Renal cortical epithelial cell (primary cell): Measurements from ENCODE around the gene PRR15. TPM values are rescaled to one million over a fixed set of nuclear protein-coding genes. Genes with fewer than 3 reads are reported as not detected.

ENCODE experiments used
- DNase-seq: peaks from one replicate; pipeline ENCODE4 v3.0.0-alpha.2; 2011; ENCODE audit warnings: low read depth
- total RNA-seq: library from RNA; depleted of rRNA; stranded (reverse); fragments of >200 nt; gene quantifications from 2 replicates; pipeline ENCODE4 v1.2.3, GENCODE V29; 2014

Gene PRR15
- total RNA-seq, 1 donor from 2014 or later, result 11.2 TPM

DNA sequence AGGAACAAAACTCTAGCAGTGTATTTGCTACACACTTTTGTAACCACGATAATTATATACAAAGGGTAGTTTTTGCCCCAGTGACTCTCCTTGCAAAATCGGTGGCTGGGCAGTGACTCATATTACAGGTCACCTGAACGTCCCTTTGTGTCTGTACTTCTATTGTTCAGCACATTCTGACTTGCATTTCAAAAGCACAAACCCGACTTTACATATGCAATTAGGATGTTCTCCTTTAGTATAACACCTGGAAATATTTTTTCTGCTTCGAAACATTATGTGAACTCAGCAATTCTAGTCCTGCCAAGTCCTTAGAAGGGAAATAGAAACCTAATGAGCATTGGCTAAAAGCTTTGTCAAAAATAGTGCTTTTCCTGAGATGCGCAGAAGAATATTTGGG lies 6.0 kb downstream of the PRR15 start:
- peak; percentile 86 for DNase-seq

DNA sequence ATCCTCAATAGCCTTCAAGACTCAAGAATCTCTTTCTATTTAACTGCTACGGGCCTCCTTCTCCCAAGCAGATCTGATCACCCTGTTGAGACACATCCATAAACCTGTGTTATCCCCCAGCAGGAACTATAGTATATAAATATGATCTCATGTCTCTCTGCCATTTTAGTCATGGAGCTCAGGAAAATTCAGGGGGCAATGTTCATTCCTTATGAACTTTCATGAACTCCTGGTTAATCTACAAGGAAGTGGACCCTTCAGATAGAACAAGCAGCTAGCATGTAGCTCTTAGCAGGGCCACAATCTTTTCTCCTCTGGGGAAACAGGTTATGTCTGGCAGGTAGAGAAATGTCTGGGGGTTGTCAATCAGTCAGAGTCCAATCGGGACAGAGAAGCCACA lies 8.9 kb downstream of the PRR15 start:
- no peak for DNase-seq

DNA sequence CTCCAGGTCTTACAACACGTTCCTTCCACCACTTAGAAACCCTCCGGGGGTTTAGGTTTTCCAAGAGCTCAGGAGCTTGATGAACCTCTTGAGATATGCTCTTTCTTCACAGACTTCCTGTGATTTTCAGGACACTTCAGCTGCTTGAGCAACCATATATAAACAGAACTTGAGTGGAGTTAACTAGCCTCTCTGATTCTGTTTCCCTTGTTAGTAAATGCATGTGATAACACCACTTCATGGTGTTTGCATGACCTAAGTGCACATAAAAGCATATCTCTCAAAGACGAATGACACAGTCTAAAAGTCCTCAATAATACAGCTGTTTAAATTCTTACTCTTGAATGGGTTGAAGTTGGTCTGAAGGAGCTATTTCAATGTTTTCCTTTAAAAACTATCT lies 9.9 kb downstream of the PRR15 start:
- no peak for DNase-seq

DNA sequence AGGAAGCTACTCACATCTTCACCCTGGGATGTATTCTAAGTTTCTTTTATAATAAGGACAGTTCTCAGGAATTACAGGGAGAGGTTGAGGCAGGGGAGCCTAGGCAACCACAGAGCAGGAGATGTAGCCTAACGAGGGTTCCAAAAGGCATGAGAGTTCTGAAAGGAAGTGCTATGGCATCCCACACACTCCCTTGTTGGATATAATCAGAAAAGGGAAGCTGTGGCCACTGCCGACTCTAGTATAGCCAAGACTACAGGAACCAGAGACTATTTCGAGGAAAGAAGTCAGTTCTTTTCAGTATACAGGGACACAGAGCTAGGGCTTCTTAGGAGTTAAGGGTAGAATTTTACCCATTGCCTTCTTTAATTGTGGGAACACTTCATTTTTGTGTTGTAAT lies 11.0 kb downstream of the PRR15 start:
- DNase-seq, result no peak

DNA sequence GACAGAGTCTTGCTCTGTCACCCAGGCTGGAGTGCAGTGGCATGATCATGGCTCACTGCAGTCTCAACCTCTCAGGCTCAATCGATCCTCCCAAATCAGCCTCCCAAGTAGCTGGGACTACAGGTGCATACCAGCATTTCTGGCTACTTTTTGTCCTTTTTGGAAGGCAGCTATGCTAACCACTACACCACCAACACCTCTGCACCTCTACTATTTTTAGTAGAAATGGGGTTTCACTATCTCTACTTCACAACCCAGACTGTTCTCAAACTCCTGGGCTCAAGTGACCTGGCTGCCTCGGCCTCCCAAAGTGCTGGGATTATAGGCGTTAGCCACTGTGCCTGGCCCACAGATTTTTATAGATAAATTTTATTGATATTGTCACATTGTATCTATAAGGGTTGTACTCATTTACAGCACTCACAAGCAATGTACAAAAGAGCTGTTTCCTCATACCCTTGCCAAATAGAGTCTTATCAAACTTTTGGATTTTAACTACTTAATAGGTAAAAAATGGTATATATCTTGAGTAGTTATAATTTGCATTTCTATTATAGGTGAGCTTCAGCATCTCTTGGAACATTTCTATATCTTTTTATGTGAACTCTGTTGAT lies 23.7 kb downstream of the PRR15 start:
- no peak for DNase-seq

DNA sequence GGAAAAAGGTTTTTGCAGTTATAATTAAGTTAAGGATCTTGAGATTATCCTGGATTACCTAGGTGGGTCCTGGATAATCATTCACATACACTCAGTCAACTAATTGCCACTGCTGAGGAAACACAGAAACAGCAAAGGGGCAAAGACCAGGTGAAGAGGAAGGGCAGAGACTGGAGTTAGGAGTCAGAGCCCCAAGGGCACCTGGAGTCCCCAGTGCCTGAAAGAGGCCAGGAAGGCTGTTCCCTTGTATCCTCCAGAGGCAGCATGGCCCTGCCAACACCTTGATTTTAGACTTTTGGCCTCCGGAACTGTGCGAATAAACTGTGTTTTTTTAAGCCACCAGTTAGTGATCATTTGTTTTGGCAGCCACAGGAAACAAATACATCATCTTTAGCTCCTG lies 24.6 kb downstream of the PRR15 start:
- DNase-seq, result no peak

DNA sequence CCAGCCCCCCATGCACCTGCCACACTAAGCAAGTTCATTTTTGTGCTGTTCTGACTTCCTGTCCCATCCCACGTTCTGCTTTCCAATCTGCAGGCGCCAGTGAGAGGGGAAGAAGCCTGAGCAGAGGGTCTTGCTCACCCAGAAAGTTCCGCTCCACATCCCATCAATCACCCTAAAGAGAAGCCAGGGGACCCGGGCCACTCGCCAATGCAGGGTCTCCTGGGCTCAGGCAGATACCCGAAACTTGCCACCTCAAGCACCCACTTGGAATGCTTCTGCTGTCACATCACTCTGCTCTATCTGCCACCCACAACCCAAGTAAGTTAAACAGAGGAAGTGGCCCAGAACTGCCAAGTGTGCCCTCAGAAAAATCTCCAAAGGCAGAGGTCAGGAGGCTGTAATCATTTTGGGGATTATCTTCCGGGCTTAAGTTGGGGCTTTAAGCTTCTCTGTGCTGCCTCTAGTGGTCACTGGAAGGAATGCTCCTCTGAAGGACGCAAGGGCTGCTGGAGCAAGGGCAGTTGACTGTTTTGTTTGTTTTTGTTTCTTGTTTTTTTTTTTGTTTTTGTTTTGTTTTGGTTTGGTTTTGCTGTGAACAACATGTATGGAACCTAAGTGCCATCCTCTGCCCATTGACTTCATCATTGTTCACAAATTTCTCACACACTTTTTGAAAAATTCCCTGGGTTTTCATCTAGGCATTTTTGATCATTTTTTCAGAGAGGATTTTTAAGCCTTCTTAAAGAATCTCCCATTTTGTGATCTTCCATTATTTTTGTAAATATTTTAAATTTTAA lies 25.5 kb downstream of the PRR15 start:
- DNase-seq, result peak; percentile 54

DNA sequence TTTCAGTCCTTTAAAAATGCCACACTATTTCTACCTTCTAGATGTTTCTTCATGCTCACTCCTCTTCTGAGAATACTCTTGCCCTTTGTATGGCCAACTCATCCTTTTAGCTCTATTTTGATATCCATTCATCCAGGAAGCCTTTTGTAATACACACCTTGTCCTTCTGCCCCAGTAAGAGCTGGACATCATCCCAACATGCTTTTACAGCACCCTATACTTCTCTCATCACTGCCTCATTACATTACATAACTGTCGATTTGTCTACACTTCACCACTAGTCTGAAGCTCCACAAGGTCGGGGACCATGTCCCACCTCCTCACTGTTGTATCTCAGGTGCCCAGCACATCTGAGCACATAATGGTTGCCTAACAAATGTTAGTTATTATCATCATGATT lies 29.2 kb downstream of the PRR15 start:
- DNase-seq, result no peak

DNA sequence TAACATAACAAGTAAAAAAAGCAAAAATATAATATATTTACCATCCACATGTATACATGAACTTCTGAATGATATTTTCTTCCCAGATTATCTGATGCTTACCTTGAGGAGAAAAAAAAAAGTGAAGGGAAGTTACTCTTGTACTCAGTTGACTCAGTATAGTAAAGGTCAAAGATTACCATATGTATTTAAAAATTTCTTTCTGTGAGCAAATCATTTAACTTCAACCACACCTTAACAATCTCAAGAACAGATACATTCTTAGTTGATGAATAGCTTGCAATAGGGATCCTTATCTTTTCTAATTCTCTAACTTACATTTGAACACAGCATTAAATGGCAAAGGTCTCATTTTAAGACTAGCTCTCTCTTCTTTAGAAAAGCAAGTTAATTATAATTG lies 29.8 kb downstream of the PRR15 start:
- peak; percentile 7 for DNase-seq

DNA sequence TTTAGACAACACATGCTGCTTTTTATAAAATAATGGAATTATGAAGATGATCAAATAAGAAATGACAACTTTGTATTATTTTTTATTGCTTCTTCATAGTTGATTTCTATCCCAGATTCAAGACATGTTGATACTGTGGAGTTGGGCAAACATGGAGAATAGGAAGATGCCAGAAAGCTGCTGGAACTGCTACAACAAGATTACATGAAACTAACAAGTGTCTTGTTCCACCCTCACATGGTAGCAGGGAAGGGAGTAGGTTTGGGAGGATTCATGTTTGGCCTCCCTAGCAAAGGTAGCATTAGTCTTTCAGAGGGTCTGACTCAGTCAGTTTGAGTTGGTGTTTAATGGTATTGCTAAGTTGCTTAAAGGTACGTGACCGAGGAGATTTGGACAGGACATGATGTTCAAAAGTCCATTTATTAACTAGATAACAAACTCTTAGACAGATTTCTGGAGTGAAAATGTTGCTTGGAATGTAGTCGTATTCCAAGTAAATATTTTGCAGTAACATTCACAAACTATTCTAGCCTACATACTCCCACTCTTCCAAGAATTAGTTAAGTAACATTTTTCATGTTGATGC lies 33.1 kb downstream of the PRR15 start:
- no peak for DNase-seq

DNA sequence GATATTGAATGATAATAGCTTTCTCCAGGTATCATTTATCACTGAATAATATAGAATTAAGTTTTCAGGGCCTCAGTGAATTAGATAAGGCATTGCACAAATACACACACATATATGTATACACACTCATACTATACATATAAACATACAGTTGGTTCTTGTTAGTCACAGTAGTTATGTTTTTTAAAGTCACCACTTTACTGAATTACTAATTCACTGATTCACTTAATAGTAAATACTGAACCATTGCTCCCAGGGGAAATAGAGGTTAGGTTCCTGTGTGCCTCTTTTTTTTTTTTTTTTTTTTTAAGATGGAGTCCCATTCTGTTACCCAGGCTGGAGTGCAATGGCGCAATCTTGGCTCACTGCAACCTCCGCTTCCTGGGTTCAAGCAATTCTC lies 33.6 kb downstream of the PRR15 start:
- no peak for DNase-seq

DNA sequence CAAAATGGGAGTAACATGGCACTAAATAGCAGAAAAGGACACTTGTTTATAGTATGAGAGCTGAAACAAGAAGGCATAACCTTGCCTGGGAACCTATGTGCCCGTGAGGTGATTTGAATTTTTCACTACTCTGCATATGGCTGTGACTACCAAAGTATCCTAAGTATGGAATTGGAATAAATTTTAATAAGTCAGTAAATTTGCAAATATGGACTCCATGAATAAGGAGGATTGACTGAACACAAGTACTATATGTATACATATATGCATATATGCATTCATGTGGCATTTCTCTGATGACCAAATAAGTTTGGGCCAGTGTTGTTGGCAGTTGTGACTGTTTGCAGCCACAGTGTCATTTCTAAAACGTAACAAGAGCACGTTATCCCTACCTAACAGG lies 34.5 kb downstream of the PRR15 start:
- no peak for DNase-seq

DNA sequence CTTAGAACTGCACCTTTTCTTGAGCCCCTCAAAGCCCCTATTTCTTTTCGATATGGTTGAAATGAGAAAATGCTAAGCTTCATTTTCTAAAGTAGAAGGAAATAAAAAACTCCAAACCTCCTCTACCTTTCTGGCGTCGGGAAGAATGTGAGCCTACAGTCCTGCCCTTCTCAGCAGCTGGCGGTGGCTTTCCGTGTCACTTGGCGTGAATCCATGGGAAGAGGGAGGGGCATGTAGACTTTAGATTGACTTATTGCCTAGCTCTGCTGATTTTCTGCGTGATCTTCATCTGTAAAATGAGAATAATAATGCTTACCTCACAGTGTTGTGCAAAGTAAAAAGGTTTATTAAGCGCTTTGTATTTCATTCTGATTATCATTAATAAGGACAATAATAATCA lies 35.0 kb downstream of the PRR15 start:
- DNase-seq, result no peak

DNA sequence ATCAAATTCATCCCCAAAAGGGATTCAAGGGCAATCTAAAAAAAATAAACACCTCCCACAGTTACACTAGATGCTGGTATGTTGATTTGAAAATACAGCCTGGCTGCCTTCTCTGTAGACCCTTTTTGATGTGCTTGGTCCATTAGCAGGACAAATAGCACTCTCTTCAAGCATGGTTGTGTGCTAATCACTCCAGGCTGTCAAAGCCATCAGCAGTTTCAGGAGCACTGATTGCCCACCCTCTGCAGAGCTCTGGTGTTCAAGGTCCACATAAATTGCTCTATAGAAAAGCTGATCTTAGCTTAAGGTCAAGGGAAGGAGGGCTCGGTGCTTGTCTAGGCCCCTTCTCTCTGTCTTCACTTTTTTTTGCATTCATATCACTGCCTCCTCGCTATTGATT lies 35.4 kb downstream of the PRR15 start:
- no peak for DNase-seq

DNA sequence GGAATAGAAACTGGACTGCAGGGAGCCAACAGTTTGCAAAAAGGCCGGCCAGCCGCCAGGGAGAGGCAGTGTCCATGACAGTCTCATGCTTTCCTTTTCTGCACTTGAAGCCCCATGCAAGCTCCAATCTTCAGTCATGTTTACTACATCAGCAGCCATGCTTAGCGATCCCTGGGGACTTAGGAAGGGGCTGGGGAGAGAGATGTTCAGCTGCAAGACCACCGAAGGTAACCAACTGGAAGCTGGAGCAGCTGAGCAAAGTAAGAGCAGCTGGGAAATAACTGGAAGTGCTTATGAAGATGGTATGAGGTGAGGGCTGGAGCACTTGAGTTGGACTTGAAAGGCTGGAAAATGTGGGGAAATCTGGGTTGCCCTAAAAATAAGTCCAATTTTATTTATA lies 37.0 kb downstream of the PRR15 start:
- no peak for DNase-seq

DNA sequence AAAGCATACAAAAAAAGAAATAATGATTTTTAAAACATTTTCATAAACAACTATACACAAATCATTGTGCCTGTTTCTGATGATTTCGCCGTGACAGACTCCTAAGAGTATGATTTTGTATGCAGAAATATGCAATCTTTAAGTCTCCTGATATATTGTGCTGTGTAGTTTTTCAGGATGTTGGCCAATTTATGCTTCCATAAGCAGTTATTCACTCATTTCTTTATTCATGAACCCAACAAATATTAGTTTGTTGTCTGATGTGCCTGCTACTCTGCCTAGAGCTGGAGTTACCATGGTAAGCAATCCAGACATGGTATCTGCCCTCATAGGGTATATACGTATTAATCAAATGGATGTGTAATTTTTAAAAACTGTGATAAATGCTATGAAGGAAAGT lies 40.4 kb downstream of the PRR15 start:
- DNase-seq, result no peak

DNA sequence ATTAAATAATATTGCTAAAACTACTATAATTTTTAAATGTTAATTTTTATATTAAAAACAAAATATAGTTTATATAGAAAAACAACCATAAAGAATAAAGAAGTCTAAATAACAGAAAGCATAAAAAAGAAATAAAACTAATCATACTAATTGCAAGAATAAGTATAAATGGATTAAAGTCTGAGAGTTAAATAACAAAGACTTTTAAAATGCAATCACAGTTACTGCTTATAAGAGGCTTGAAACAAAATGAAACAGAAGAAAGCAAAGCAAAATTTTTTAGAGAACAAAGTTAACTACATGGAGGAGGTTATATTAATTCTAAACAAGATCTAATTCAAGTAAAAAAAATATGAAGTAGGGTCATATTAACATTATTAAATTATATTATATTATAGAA lies 41.1 kb downstream of the PRR15 start:
- no peak for DNase-seq

DNA sequence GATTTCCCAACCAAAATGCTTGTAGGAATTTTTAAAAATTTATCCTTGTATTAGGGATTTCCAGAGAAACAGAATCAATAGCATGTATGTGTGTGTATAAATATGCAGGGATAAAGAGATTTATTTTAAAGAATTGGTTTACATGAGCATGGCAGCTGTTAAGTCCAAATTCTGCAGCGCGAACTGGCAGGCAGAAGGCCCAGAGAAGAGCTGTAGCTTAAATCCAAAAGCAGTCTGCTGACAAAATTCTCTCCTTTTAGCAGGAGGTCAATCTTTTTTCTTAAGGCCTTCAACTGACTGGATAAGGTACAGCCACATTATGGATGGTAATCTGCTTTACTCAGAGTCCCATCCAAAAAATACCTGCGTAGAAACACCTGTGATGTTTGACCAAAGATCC lies 42.0 kb downstream of the PRR15 start:
- DNase-seq, result no peak

DNA sequence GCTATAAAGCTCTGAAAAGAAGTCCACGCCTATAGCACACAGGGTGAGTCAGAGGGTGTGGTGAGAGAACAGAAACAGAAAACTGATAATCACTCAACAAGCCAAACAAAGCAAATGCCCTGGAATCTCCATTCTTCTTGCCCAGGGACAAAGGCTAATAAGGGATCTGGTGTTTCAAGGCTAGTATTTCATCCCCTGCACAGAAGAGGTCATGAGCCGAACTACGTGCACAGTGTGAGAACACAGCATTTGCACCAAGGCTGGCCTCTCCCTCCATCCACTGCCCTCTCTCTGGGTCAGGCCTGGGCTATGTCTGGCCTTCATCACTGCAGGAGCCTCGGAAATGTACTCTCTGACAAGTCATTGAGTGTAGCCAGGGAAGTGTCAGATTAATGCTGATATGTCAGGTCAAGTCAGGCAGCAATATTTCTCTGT lies 42.7 kb downstream of the PRR15 start:
- DNase-seq, result peak; percentile 65

DNA sequence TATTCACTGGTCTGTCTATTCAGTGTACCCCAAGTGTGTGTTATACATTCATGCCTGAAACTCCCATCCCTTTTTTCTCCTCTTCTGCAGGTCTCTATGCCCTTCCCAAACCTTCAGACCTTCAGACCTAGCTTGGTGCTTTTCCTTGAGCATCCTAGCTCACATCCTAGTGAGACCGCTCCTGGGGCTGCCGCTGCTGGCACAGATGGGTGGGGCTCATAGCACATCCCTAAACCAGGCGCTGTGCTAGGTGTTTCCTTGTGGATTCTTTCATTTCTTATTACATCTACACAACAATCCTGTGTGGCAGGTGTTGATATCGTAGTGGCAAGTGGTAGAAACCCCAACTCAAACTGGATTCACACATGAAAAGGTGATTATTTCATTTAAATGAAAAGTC lies 43.2 kb downstream of the PRR15 start:
- DNase-seq, result no peak

DNA sequence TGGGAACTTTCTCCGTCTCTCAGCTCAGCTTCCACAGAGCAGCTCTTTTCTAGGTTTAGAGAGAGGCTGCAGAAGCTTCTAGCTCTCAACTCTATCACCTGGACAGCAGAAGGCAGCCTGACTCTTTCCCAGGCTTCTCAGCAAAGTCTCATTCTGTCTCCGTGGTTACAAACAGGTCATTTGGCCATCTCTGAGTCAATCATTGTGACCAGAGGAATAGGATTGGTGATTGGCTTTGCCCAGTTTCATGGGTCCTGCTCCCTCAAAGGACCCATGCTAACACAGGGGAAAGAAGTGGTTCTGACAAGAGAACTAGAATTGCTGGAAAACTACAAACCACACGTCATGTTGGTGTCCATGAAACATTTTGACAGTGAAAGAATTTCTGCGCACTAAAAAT lies 43.6 kb downstream of the PRR15 start:
- DNase-seq, result peak; percentile 11

DNA sequence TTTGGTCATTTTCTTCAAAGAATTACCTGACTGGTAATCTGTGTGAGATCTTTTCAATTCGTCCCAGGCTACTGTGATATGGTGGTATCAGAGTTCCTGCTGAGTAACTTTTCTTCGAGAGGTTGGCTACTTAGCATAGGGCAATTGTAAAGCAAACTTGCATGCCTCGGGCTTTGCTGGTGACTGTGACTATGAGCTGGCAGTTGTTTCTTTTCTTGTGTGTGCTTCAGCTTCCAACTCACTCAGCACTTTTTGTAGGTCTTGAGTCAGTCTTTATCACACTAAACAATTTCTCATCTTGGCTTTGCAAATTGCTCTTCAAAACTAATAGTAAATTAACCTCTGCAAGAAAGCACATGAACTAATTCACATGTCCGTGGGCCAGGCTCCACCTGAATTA lies 44.3 kb downstream of the PRR15 start:
- peak; percentile 78 for DNase-seq
